Neuronal stem cell (in vitro differentiated cells): ENCODE measurements around the gene PSMG1.
"Not testable (repeated sequence)": the region's sequence is repeated elsewhere in the genome, so short reads cannot be mapped to it uniquely, and the experiment has no call there.

Experiments
- DNase-seq: peaks from one replicate; pipeline ENCODE4 v3.0.0-alpha.2; 2013; ENCODE audit warnings: low spot score
- H2AFZ ChIP-seq: one replicate; pipeline ENCODE4 v1.6.1; 2013; ENCODE audit warnings: mild to moderate bottlenecking, low read length, inconsistent platforms
- H2AK5ac ChIP-seq: 2 replicates; pipeline ENCODE4 v1.6.1; 2013; ENCODE audit warnings: low read depth, mild to moderate bottlenecking, inconsistent platforms, low read length, moderate library complexity, mixed read lengths
- H2BK120ac ChIP-seq: 2 replicates; pipeline ENCODE4 v1.6.1; 2013; ENCODE audit warnings: low read depth, mild to moderate bottlenecking, inconsistent platforms, low read length, moderate library complexity, mixed read lengths
- H2BK12ac ChIP-seq: one replicate; pipeline ENCODE4 v1.6.1; 2013; ENCODE audit warnings: low read length, inconsistent platforms
- H2BK15ac ChIP-seq: 2 replicates; pipeline ENCODE4 v1.6.1; 2013; ENCODE audit warnings: mild to moderate bottlenecking, low read length, inconsistent platforms, mixed read lengths
- H2BK5ac ChIP-seq: one replicate; pipeline ENCODE4 v1.6.1; 2013; ENCODE audit warnings: inconsistent platforms, mild to moderate bottlenecking, low read length, moderate library complexity
- H3K14ac ChIP-seq: one replicate; pipeline ENCODE4 v1.6.1; 2013; ENCODE audit warnings: low read length, inconsistent platforms
- H3K18ac ChIP-seq: 2 replicates; pipeline ENCODE4 v1.6.1; 2013; ENCODE audit warnings: low read length, inconsistent platforms
- H3K23ac ChIP-seq: 2 replicates; pipeline ENCODE4 v1.6.1; 2013; ENCODE audit warnings: low read depth, mild to moderate bottlenecking, mixed read lengths, low read length, inconsistent platforms; ENCODE audit not compliant: poor library complexity
- H3K27ac ChIP-seq: replicated peaks from 3 replicates; pipeline ENCODE4 v1.5.1; 2013; ENCODE audit warnings: low read length, inconsistent platforms
- H3K27me3 ChIP-seq, 3 experiments: 2 replicates each; pipeline ENCODE4 v1.6.1; 2013; ENCODE audit warnings: low read length in 3 of 3, mild to moderate bottlenecking in 2 of 3, inconsistent platforms in 1 of 3, low read depth in 1 of 3, mixed read lengths in 1 of 3, moderate library complexity in 1 of 3; ENCODE audit not compliant: control insufficient read depth in 3 of 3, insufficient read depth in 3 of 3
- H3K36me3 ChIP-seq, 2 donors: replicated peaks in 1 of 2; 2 replicates each; pipeline ENCODE4 v1.6.1; 2013; ENCODE audit warnings: low read length in 2 of 2; ENCODE audit not compliant: control insufficient read depth in 2 of 2, insufficient read depth in 2 of 2
- H3K4ac ChIP-seq: 2 replicates; pipeline ENCODE4 v1.6.1; 2013; ENCODE audit warnings: inconsistent platforms, mild to moderate bottlenecking, low read length, moderate library complexity
- H3K4me1 ChIP-seq, 2 donors: 1 replicate in 1 of 2; 2 replicates in 1 of 2; pipeline ENCODE4 v1.6.1; 2013; ENCODE audit warnings: low read length in 2 of 2, low read depth in 1 of 2; ENCODE audit not compliant: control insufficient read depth in 2 of 2, insufficient read depth in 1 of 2
- H3K4me2 ChIP-seq: one replicate; pipeline ENCODE4 v1.6.1; 2013; ENCODE audit warnings: mild to moderate bottlenecking, low read length, inconsistent platforms; ENCODE audit not compliant: insufficient read depth, poor library complexity, severe bottlenecking
- H3K4me3 ChIP-seq, 2 donors: 2 replicates each; pipeline ENCODE4 v1.5.1; 2013; ENCODE audit warnings: low read length in 2 of 2, mild to moderate bottlenecking in 2 of 2, inconsistent platforms in 1 of 2, moderate library complexity in 1 of 2
- H3K79me1 ChIP-seq: one replicate; pipeline ENCODE4 v1.6.1; 2013; ENCODE audit warnings: low read depth, mild to moderate bottlenecking, inconsistent platforms, low read length, moderate library complexity
- H3K9ac ChIP-seq: one replicate; pipeline ENCODE4 v1.6.1; 2013; ENCODE audit warnings: mild to moderate bottlenecking, low read depth, low read length, inconsistent platforms; ENCODE audit not compliant: poor library complexity
- H3K9me3 ChIP-seq, 2 donors: replicated peaks in 1 of 2; 2 replicates each; pipeline versions ENCODE3 to v1.6.1; 2013; ENCODE audit warnings: low read length in 2 of 2, mild to moderate bottlenecking in 2 of 2, inconsistent platforms in 1 of 2, low read depth in 1 of 2, mixed read lengths in 1 of 2, moderate library complexity in 1 of 2; ENCODE audit not compliant: control insufficient read depth in 2 of 2, insufficient read depth in 1 of 2
- H4K8ac ChIP-seq: one replicate; pipeline ENCODE4 v1.6.1; 2013; ENCODE audit warnings: low read depth, mild to moderate bottlenecking, inconsistent platforms, low read length, moderate library complexity
- H4K91ac ChIP-seq: one replicate; pipeline ENCODE4 v1.6.1; 2013; ENCODE audit warnings: low read length, low read depth, mild to moderate bottlenecking, inconsistent platforms; ENCODE audit not compliant: poor library complexity
- WGBS, 2 donors: extraction: QIAGEN DNeasy Blood & Tissue Kit; methylation state at CpG; one replicate each; pipeline ENCODE4 v1.1.7; 2013; ENCODE audit warnings: missing lambda C conversion rate in 2 of 2, mixed read lengths in 1 of 2; ENCODE audit not compliant: insufficient read length in 2 of 2, insufficient replicate concordance in 1 of 2; ENCODE audit errors: extremely low coverage in 2 of 2; 5-methylcytosine and 5-hydroxymethylcytosine counted together

PSMG1 gene

DNA sequence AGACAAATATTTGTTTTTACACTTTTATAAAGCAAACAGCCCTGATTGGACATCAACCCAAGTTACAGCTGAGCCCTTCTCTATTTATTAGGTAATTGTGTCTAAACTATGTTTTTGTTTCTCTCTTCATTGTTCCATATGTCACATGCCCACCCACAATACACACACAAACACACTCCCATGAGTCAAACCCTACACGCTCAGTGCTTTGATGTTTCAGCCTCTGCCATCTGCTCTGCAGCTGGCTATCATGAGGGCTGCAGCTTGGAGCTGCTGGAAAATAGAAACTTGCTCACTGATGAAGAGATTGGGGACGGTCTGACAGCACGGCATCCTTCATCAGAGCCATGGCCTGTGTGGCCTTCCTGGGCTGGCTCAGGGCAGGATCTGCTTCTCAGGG is 41.7 kb downstream of the PSMG1 start:
- Histone ChIP-seq H3K9me3 (peaks cover 0 to 5% of the 10 kb centered on the region in 2 donors), H3K27me3 (peaks cover 0 to 17% (median 0%) of the 10 kb centered on the region in 3 experiments), H3K4me1 (peaks cover 3 to 6% of the 10 kb centered on the region in 2 donors), H2BK120ac (no peak overlapping the region), H2BK15ac (no peak overlapping the region), H3K36me3 (no peaks in the 10 kb centered on the region), H2BK5ac (no peak overlapping the region), H3K9ac (no peak overlapping the region), H4K8ac (no peak overlapping the region), H3K18ac (no peak overlapping the region), H3K4me2 (no peak overlapping the region), H3K23ac (no peak overlapping the region), H2BK12ac (no peak overlapping the region), H3K14ac (no peak overlapping the region), H3K79me1 (no peaks in the 10 kb centered on the region), H2AFZ (no peak overlapping the region), H3K4me3 (no peak overlapping the region), H3K4ac (no peak overlapping the region), H3K27ac (no peak overlapping the region), H4K91ac (no peak overlapping the region), H2AK5ac (no peak overlapping the region)
- WGBS, 2 donors, result no CpG with 5 or more reads among the region's 3 CpGs
- DNase-seq, result no peak

DNA sequence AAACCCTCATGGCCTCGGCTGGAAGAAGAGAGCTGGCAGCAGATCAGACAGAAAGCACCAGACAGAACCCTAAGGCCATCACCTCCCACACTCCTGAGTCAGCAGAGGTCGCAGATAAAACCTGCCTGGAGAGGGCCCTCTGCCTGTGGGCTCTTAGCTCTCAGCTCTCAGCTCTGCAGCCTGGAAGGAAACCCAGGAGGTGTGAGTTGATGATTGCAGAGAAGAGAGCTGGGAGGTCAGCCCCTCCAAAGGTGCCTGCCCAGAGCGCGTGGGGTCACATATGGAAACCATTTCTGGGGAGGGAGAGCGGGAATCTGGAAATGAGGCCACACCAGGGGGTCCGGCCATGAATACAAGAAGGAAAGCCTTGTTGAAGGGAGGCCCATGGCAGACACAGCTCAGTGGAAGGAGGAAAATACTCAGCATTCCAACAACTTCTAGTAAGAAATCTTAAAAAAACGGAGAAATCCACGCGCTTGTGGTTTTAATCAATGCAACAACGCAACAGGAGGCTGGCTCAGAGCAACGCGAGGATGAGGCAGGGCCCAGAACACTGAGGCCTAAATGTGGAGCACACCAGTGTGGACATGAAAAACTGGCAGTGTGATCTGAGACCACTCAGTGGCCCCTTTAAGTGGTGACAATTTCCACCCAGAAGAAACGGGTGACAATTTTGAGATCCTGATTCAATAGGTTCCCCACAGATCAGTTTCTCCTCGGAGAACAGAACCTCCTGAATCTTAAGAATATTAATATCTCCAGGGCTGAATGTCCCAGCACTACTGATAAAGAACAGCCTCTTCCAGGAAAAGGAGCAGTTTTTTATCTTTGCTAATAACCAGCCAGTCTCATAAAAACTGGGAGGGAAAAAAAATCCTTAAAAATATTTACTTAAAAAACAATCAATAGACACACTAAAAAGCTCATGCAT is 45.7 kb downstream of the PSMG1 start:
- Histone ChIP-seq H3K4me3 (no peak overlapping the region), H3K9me3 (peaks cover 3% of the 10 kb centered on the region in 2 donors), H3K18ac (peak overlapping the region; percentile 61), H2BK120ac (no peak overlapping the region), H3K4me2 (no peak overlapping the region), H3K9ac (no peak overlapping the region), H2AK5ac (no peak overlapping the region), H3K79me1 (no peaks in the 10 kb centered on the region), H2BK15ac (peak overlapping the region; percentile 76), H4K91ac (no peak overlapping the region), H4K8ac (no peak overlapping the region), H3K27ac (peak overlapping the region; percentile 12), H3K36me3 (no peaks in the 10 kb centered on the region), H2BK5ac (no peak overlapping the region), H3K23ac (no peak overlapping the region), H3K4ac (no peak overlapping the region), H3K4me1 (peaks cover 3 to 6% of the 10 kb centered on the region in 2 donors), H3K27me3 (peaks cover 0 to 11% (median 0%) of the 10 kb centered on the region in 3 experiments), H2AFZ (peak overlapping the region; percentile 27), H3K14ac (no peak overlapping the region), H2BK12ac (no peak overlapping the region)
- no peak for DNase-seq
- WGBS, 2 donors, result no CpG with 5 or more reads among the region's 14 CpGs

DNA sequence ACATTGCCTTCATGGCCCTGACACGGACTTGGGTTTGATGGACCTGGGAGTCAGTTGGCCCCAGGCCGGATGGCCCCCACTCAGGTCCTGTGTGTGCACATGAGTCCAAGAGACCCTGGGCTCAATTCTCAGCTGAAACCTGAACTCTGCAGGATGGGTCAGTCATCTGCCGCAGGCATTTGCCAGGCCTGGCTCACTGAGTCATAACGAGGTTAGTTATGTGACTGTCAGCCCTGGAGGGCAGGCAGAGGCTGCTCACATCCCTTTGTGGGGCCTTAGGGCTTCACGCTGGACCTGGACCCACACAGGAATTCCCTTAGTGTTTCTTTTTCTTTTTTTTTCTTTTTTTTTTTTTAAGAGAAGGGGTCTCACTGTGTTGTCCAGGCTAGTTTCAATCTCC is 46.5 kb downstream of the PSMG1 start:
- no peak overlapping the region for H3K27ac ChIP-seq
- no CpG with 5 or more reads among the region's 5 CpGs for WGBS, 2 donors
- DNase-seq, result no peak

DNA sequence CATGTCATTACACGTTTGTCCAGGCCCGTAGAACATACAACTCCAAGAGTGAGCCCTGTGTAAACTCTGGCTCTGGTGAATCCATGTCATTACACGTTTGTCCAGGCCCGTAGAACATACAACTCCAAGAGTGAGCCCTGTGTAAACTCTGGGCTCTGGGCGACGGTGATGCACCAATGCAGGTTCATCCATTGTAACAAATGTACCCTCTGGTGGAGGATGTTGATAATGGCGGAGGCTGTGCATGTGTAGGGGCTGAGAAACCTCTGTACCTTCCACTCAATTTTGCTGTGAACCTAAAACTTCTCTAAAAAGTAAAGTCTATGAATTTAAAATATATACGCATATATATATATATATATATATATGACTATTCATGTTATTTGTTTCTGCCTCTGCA is 47.1 kb downstream of the PSMG1 start:
- not testable (repeated sequence) for H2BK5ac ChIP-seq, H3K9ac ChIP-seq, H4K91ac ChIP-seq, H2AK5ac ChIP-seq, H2AFZ ChIP-seq, H2BK120ac ChIP-seq, H3K79me1 ChIP-seq, H3K36me3 ChIP-seq, H3K18ac ChIP-seq, H3K23ac ChIP-seq, DNase-seq, H3K27ac ChIP-seq, H2BK12ac ChIP-seq, H3K4me1 ChIP-seq, H3K9me3 ChIP-seq, H4K8ac ChIP-seq, H2BK15ac ChIP-seq, H3K27me3 ChIP-seq, H3K4ac ChIP-seq, H3K4me3 ChIP-seq, H3K14ac ChIP-seq, H3K4me2 ChIP-seq
- no CpG with 5 or more reads among the region's 8 CpGs for WGBS, 2 donors

More for the DNA sequence above, 46.5 kb downstream of the PSMG1 start:
- peaks cover 3% of the 10 kb centered on the region in 2 donors for H3K9me3 ChIP-seq
- no peak overlapping the region for H2BK15ac ChIP-seq
- H2BK5ac ChIP-seq, result no peak overlapping the region
- peaks cover 3 to 6% of the 10 kb centered on the region in 2 donors for H3K4me1 ChIP-seq
- H2BK12ac ChIP-seq, result no peak overlapping the region
- no peak overlapping the region for H4K8ac ChIP-seq
- H4K91ac ChIP-seq, result no peak overlapping the region
- H3K4me3 ChIP-seq, result no peak overlapping the region
- H3K14ac ChIP-seq, result no peak overlapping the region
- no peak overlapping the region for H2AFZ ChIP-seq
- H3K23ac ChIP-seq, result no peak overlapping the region
- H3K36me3 ChIP-seq, result no peaks in the 10 kb centered on the region
- H3K27me3 ChIP-seq, result peaks cover 0 to 11% (median 0%) of the 10 kb centered on the region in 3 experiments
- H3K9ac ChIP-seq, result no peak overlapping the region
- H3K18ac ChIP-seq, result no peak overlapping the region
- no peak overlapping the region for H3K4ac ChIP-seq
- no peak overlapping the region for H3K4me2 ChIP-seq
- H3K79me1 ChIP-seq, result no peaks in the 10 kb centered on the region
- no peak overlapping the region for H2AK5ac ChIP-seq
- no peak overlapping the region for H2BK120ac ChIP-seq
